ENCODE measurements around the gene ANXA3. TPM values are rescaled to one million over a fixed set of nuclear protein-coding genes. Genes with fewer than 3 reads are reported as not detected.

Gene ANXA3
- total and polyA plus RNA-seq, 2 experiments from 2014 or later = 194 to 198 TPM

DNA sequence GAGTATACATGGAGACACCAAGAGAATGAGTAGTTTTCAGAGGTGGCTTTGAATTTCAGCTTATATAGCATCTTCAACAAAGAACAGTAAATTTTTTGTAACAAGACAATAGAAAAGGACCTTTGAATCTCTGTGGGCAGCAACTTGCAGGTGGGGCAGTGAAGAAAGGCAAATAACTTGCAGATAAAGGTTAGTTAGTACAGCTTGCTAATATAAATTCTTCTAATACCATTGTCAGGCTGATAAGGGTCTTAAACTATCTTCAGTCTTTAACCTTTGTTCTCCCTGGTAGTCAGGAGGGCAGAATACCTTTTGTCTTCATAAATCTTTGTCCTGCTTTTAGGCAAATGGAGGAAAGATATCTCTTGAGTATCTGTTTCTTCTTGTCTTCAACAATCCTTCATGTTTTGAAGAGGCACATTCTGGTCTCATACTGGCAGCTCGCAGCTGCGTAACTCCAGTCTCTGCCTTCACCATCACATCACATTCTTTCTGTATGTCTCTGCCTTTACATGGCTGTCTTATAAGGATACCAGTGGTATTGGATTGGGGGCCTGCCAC, 16.0 kb downstream of the ANXA3 start:
- TF ChIP-seq, protein P1, sequence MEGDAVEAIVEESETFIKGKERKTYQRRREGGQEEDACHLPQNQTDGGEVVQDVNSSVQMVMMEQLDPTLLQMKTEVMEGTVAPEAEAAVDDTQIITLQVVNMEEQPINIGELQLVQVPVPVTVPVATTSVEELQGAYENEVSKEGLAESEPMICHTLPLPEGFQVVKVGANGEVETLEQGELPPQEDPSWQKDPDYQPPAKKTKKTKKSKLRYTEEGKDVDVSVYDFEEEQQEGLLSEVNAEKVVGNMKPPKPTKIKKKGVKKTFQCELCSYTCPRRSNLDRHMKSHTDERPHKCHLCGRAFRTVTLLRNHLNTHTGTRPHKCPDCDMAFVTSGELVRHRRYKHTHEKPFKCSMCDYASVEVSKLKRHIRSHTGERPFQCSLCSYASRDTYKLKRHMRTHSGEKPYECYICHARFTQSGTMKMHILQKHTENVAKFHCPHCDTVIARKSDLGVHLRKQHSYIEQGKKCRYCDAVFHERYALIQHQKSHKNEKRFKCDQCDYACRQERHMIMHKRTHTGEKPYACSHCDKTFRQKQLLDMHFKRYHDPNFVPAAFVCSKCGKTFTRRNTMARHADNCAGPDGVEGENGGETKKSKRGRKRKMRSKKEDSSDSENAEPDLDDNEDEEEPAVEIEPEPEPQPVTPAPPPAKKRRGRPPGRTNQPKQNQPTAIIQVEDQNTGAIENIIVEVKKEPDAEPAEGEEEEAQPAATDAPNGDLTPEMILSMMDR (IDR thresholded peaks at IDR 0.05; ENCODE audit: poor library complexity) = no peak
- no peak for TF ChIP-seq EZH2 (IDR thresholded peaks at IDR 0.05; ENCODE audit: borderline replicate concordance)
- no peak for TF ChIP-seq EZH2phosphoT487 (IDR thresholded peaks at IDR 0.05; ENCODE audit: low read depth, severe bottlenecking, unreplicated experiment)
- Histone ChIP-seq H3K9me2 (replicated peaks; ENCODE audit: insufficient read depth) (no peaks in the 10 kb centered on the region), H3K36me3 (replicated peaks; ENCODE audit: insufficient read depth, low read depth) (no peaks in the 10 kb centered on the region), H4K20me1 (ENCODE audit: insufficient read depth, poor library complexity, severe bottlenecking) (no peaks in the 10 kb centered on the region), H3K4me1 (ENCODE audit: insufficient read depth) (peaks cover 49% of the 10 kb centered on the region), H3K9me3 (ENCODE audit: low read depth) (no peaks in the 10 kb centered on the region), H3K79me2 (peaks cover 35% of the 10 kb centered on the region), H3K27me3 (no peaks in the 10 kb centered on the region), H2AFZ (no peak overlapping the region), H3K27ac (peak overlapping the region; percentile 97), H3K4me2 (peak overlapping the region; percentile 6), H3K4me3 (no peak overlapping the region)
- 46% methylated on average over 2 of the region's 2 CpGs for WGBS (ENCODE audit: low lambda C conversion rate, missing lambda C conversion rate)
- DNase-seq (ENCODE audit: low spot score) = no peak

DNA sequence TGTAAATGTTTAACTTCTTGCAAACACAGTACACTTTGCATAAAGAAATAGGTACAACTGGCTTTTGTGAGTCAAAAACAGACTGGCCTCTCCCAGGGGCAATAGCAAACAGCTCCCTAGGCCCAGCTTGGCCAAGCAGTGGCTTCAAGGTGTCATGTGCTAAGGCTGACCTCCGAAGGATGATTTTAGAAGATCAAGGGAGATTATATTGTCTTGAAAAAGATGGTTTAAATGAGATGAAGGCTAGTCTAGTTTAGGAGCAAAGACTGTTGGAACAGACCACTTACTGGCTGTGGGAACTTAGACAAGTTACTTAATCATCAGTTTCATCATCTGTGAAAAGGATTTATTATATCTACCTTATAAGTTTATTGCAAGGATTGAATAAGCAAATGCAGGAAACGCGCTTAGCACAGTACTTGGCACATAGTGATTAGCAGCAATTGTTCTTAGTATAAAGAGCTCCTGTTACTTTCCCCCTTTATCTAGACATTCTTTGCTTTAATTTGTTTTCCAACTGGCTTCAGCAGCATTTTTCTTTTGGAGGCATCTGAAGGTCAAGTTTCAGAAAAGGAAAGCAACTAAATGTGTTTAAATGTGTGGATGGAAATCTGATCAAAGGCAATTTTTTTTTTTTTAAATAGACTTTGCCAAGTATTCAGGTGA, 17.2 kb downstream of the ANXA3 start:
- no peaks in the 10 kb centered on the region for H3K36me3 ChIP-seq (replicated peaks; ENCODE audit: insufficient read depth, low read depth)
- no peak overlapping the region for H3K4me3 ChIP-seq
- H3K4me1 ChIP-seq (ENCODE audit: insufficient read depth) = peaks cover 45% of the 10 kb centered on the region
- H2AFZ ChIP-seq = no peak overlapping the region
- H3K9me2 ChIP-seq (replicated peaks; ENCODE audit: insufficient read depth) = no peaks in the 10 kb centered on the region
- H4K20me1 ChIP-seq (ENCODE audit: insufficient read depth, poor library complexity, severe bottlenecking) = no peaks in the 10 kb centered on the region
- no peaks in the 10 kb centered on the region for H3K9me3 ChIP-seq (ENCODE audit: low read depth)
- 66% methylated on average over 3 of the region's 3 CpGs for WGBS (ENCODE audit: low lambda C conversion rate, missing lambda C conversion rate)
- H3K27ac ChIP-seq = peak overlapping the region; percentile 97
- H3K79me2 ChIP-seq = peaks cover 26% of the 10 kb centered on the region
- H3K4me2 ChIP-seq = peak overlapping the region; percentile 56
- no peak for DNase-seq (ENCODE audit: low spot score)
- H3K27me3 ChIP-seq = no peaks in the 10 kb centered on the region
- TF ChIP-seq, protein P1 (IDR thresholded peaks at IDR 0.05; ENCODE audit: poor library complexity) = no peak
- no peak for TF ChIP-seq EZH2 (IDR thresholded peaks at IDR 0.05; ENCODE audit: borderline replicate concordance)
- TF ChIP-seq EZH2phosphoT487 (IDR thresholded peaks at IDR 0.05; ENCODE audit: low read depth, severe bottlenecking, unreplicated experiment) = no peak

DNA sequence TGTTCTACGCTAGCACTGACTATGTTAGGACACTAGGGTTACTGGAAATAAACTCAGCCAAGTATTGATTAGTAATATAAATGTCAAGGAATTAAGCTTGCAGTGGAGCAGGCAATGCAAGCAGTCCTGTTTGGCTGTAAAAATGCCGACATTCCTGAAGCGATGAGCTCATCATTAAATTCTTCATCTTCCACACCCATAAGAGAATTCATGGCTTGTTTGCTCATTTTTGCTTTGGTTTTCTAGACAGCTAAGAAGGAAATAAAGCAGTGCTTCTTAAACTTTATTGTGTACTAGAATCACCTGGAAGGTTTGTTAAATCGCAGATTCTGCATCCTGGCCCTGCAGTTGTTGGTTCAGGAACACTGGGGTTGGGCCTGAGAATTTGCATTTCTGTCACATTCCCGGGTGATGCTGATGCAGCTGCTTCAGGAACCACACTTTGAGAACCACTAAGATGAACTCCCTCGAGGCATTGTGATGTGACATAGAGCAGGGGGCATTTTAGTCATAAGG, 17.8 kb downstream of the ANXA3 start:
- Histone ChIP-seq H3K4me2 (peak overlapping the region; percentile 56), H3K4me1 (ENCODE audit: insufficient read depth) (peaks cover 45% of the 10 kb centered on the region)

More for the DNA sequence above, 17.8 kb downstream of the ANXA3 start:
- Histone ChIP-seq H3K4me3 (no peak overlapping the region), H3K27me3 (no peaks in the 10 kb centered on the region), H3K36me3 (replicated peaks; ENCODE audit: insufficient read depth, low read depth) (no peaks in the 10 kb centered on the region), H4K20me1 (ENCODE audit: insufficient read depth, poor library complexity, severe bottlenecking) (no peaks in the 10 kb centered on the region), H2AFZ (no peak overlapping the region), H3K79me2 (peaks cover 20% of the 10 kb centered on the region), H3K27ac (peak overlapping the region; percentile 97), H3K9me2 (replicated peaks; ENCODE audit: insufficient read depth) (no peaks in the 10 kb centered on the region), H3K9me3 (ENCODE audit: low read depth) (no peaks in the 10 kb centered on the region)
- DNase-seq (ENCODE audit: low spot score) = peak; percentile 60
- TF ChIP-seq, protein P1 (IDR thresholded peaks at IDR 0.05; ENCODE audit: poor library complexity) = no peak
- no peak for TF ChIP-seq EZH2 (IDR thresholded peaks at IDR 0.05; ENCODE audit: borderline replicate concordance)
- no peak for TF ChIP-seq EZH2phosphoT487 (IDR thresholded peaks at IDR 0.05; ENCODE audit: low read depth, severe bottlenecking, unreplicated experiment)
- 35% methylated on average over 6 of the region's 6 CpGs for WGBS (ENCODE audit: low lambda C conversion rate, missing lambda C conversion rate)

Measured in hepatocyte (in vitro differentiated cells).